Lung (tissue), 12 donors: ENCODE data around the gene TMEM266. TPM values are rescaled to one million over a fixed set of nuclear protein-coding genes. Genes with fewer than 3 reads are reported as not detected.

Experiments
- ATAC-seq: fragments of 200-7000 bp; cut with Tn5 transposase; one replicate; pipeline ENCODE4 v1.9.1; 2020; ENCODE audit warnings: moderate number of reproducible peaks; ENCODE audit not compliant: insufficient read depth, low FRiP score
- DNase-seq, 3 donors: peaks; one replicate each; pipeline ENCODE4 v3.0.0-alpha.2; 2013 to 2017
- H3K27ac ChIP-seq, 2 donors: one replicate each; pipeline ENCODE4 v1.5.1; 2013; ENCODE audit warnings: mild to moderate bottlenecking in 2 of 2, moderate library complexity in 2 of 2, control low read depth in 1 of 2, inconsistent platforms in 1 of 2, low read depth in 1 of 2, low read length in 1 of 2
- H3K27me3 ChIP-seq, 3 donors: one replicate each; pipeline ENCODE4 v1.5.1; 2013; ENCODE audit warnings: low read length in 2 of 3; ENCODE audit not compliant: control insufficient read depth in 3 of 3, insufficient read depth in 3 of 3
- H3K36me3 ChIP-seq, 4 donors: one replicate each; pipeline ENCODE4 v1.5.1; 2013; ENCODE audit warnings: low read length in 4 of 4, mild to moderate bottlenecking in 1 of 4, moderate library complexity in 1 of 4; ENCODE audit not compliant: control insufficient read depth in 4 of 4, insufficient read depth in 4 of 4
- H3K4me1 ChIP-seq, 5 donors: one replicate each; pipeline ENCODE4 v1.5.1; 2013; ENCODE audit warnings: low read length in 5 of 5, mild to moderate bottlenecking in 2 of 5, moderate library complexity in 1 of 5; ENCODE audit not compliant: control insufficient read depth in 5 of 5, insufficient read depth in 5 of 5
- H3K4me3 ChIP-seq: one replicate; pipeline ENCODE4 v1.5.1; 2013; ENCODE audit warnings: mild to moderate bottlenecking, control low read depth, moderate library complexity
- H3K9ac ChIP-seq, 2 donors: one replicate each; pipeline ENCODE4 v1.5.1; 2013; ENCODE audit warnings: low read length in 2 of 2, control low read depth in 1 of 2; ENCODE audit not compliant: insufficient read depth in 1 of 2
- H3K9me3 ChIP-seq, 4 donors: one replicate each; pipeline ENCODE4 v1.5.1; 2013; ENCODE audit warnings: low read length in 3 of 4, mild to moderate bottlenecking in 1 of 4, moderate library complexity in 1 of 4; ENCODE audit not compliant: control insufficient read depth in 4 of 4, insufficient read depth in 3 of 4
- CTCF ChIP-seq: IDR thresholded peaks from 2 replicates; pipeline ENCODE4 v1.5.1; 2012; ENCODE audit warnings: mild to moderate bottlenecking; ENCODE audit errors: control extremely low read depth, extremely low read depth
- WGBS, 2 donors: extraction: QIAGEN DNeasy Blood & Tissue Kit; methylation state at CpG; one replicate each; pipeline ENCODE4 v1.1.7; 2013; 5-methylcytosine and 5-hydroxymethylcytosine counted together
- polyA plus RNA-seq, 2 donors: library from polyadenylated mRNA; stranded (reverse); fragments of 200-250 nt; gene quantifications; one replicate each; pipeline ENCODE4 v1.2.1, GENCODE V29; 2013
- total RNA-seq, 2 donors: library from RNA; depleted of rRNA in 1 of 2; stranded (reverse); fragments of >200 nt in 1 of 2; gene quantifications; one replicate each; pipeline ENCODE4 v1.2.1, GENCODE V29; 2014 to 2021
- donor health status: control.
- donor health status: control.
- donor health status: Bipolar disorder and iron deficiency.
- donor health status: healthy.
- donor health status: DM: yes; HTN: yes; CAD: no.

The TMEM266 gene
- total and polyA plus RNA-seq, 4 donors = 1.1 to 4.4 (median 1.5) TPM

DNA sequence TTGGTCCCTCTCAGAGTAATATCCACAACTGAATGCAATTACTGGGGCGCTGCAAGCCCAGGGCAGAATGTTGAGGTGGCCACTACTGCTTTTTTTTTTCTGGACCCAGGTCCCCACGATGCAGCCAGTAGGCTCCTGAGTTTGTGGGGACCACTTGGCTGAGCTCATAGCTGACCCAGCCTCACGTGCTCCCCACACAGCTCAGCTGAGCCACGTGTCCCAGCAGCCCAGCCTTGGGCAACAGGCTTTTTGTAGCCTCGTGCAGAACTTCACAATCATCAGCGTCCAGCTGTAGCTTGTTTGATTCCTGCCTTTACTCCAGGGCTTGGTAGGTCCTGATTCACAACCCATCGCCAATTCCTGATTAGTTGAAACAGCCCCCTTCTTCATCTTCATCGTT is 134.1 kb downstream of the TMEM266 start:
- Histone ChIP-seq H3K27me3 (peaks cover 0 to 14% (median 5%) of the 10 kb centered on the region in 3 donors), H3K27ac (no peak overlapping the region), H3K36me3 (no peaks in the 10 kb centered on the region), H3K4me1 (peaks cover 0 to 17% (median 0%) of the 10 kb centered on the region in 5 donors), H3K4me3 (no peak overlapping the region), H3K9ac (no peak overlapping the region), H3K9me3 (no peaks in the 10 kb centered on the region)
- ATAC-seq (no peak), DNase-seq (no peak)
- no peak for TF ChIP-seq CTCF
- WGBS, 2 donors = 68 to 75% methylated on average over 8 of the region's 8 CpGs

- DNase-seq (no peak), ATAC-seq (no peak)
- Histone ChIP-seq H3K4me1 (peaks cover 0 to 11% (median 4%) of the 10 kb centered on the region in 5 donors), H3K27ac (no peak overlapping the region), H3K9me3 (no peaks in the 10 kb centered on the region), H3K9ac (no peak overlapping the region), H3K4me3 (no peak overlapping the region), H3K27me3 (peaks cover 0 to 3% (median 0%) of the 10 kb centered on the region in 3 donors), H3K36me3 (no peaks in the 10 kb centered on the region)
- no peak for TF ChIP-seq CTCF
- 90 to 91% methylated on average over 7 of the region's 7 CpGs for WGBS, 2 donors
These were observed 135.9 kb downstream of the TMEM266 start for GRCh38 chr15:76195506-76196268.

- peaks cover 0 to 7% (median 4%) of the 10 kb centered on the region in 5 donors for H3K4me1 ChIP-seq
- ATAC-seq = no peak
- H3K27ac ChIP-seq = peak overlapping the region in 1 of 2 donors; percentile 55
These were observed 136.8 kb downstream of the TMEM266 start for GRCh38 chr15:76196269-76197231.

More at GRCh38 chr15:76196269-76197231, 136.8 kb downstream of the TMEM266 start:
- H3K36me3 ChIP-seq = no peaks in the 10 kb centered on the region
- H3K27me3 ChIP-seq = no peaks in the 10 kb centered on the region
- WGBS, 2 donors = 60% methylated on average over 18 of the region's 18 CpGs
- DNase-seq = peak in 2 of 3 donors; percentile 34 to 58
- H3K9me3 ChIP-seq = no peaks in the 10 kb centered on the region
- TF ChIP-seq CTCF = no peak
- no peak overlapping the region for H3K4me3 ChIP-seq
- no peak overlapping the region for H3K9ac ChIP-seq
